Measurements from ENCODE around the gene HADHA.
"Not testable (repeated sequence)": the region's sequence is repeated elsewhere in the genome, so short reads cannot be mapped to it uniquely, and the experiment has no call there.

HADHA gene

GRCh38 chr2:26244309-26245230 lies at the start of gene HADHA, which contains the start of gene HADHB:
HADHA (minus strand) TSS chr2:26244632; CDS start chr2:26244596, 36 bp downstream.
HADHB (plus strand) TSS chr2:26244939; CDS start chr2:26254255, 9,316 bp downstream.
- DNase-seq, result peak; percentile 77

- no peak for DNase-seq
Measured at GRCh38 chr2:26292646-26293045, 48.2 kb upstream of the HADHA start.

- no peak for DNase-seq
Measured at GRCh38 chr2:26290001-26290400, 45.6 kb upstream of the HADHA start.

GRCh38 chr2:26285931-26286330 lies 41.5 kb upstream of the HADHA start:
- DNase-seq, result no peak

- no peak for DNase-seq
Measured at GRCh38 chr2:26284132-26284531, 39.7 kb upstream of the HADHA start.

- no peak for DNase-seq
Measured at GRCh38 chr2:26283606-26284005, 39.2 kb upstream of the HADHA start.

DNA sequence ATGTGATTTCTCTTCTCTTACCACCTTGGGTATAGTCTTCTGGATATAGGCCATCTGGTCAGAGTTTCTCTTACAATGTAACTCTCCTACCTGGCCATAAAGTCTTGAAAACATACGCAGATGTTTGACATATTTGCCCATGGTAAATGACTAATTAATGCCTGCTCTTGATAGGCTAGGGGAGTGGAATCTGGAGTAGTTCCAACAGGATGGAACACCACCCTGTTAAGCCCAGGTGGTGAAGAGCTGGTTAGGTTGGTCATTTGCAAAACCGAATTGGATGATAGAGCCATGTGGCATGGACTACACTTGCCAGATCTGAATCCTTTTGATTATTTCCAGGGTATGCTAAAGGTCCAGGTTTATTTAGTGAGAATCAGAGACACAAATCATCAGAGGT lies 36.8 kb upstream of the HADHA start:
- no peak for DNase-seq

DNA sequence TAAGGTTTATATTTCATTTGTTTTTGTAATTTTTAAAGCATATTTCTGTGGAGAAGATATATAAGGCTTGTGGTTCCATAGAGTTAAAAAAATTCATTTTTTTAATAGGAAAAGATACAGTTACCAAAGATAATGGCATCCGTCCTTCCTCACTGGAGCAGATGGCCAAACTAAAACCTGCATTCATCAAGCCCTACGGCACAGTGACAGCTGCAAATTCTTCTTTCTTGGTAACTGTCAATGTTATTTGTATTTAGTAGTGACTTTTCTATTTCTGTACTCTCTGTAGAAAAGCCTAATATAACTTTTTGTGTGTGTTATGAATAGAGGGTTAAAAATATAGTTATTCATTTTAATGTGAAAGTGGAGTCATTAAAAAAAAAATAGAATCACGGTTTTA lies 35.5 kb upstream of the HADHA start:
- no peak for DNase-seq

GRCh38 chr2:26276484-26277227 lies 32.2 kb upstream of the HADHA start:
- no peak for DNase-seq

DNA sequence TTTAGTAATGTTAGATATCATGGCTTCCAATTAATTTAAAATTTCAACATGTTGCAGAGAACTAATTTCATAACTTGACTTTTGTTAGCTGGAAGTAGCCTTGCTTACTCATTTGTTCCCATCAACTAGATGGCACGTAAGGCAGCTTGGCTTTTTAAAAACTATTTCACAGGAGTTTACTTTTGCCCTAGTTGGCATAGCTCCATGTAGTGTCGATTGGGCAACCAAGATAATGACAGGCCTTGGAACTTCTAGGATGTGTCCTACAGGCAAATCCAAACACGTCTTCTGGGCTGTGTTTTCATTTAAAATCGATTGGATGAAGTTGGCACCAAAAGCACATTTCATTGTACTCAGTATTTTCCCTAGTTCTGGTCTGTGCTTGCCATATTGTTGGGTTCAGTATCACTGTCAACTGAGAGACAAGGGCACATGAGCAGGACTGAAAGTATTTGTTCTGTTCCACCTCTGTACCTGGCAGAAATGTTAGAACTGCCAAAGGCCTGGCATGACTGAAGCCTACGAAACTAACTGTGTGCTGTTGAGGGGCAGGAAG lies 29.7 kb upstream of the HADHA start:
- DNase-seq, result no peak

- no peak for DNase-seq
Measured at GRCh38 chr2:26273501-26273900, 29.1 kb upstream of the HADHA start.

GRCh38 chr2:26270373-26270772 lies 25.9 kb upstream of the HADHA start:
- DNase-seq, result no peak

GRCh38 chr2:26269571-26270158 lies 25.2 kb upstream of the HADHA start:
- no peak for DNase-seq

DNA sequence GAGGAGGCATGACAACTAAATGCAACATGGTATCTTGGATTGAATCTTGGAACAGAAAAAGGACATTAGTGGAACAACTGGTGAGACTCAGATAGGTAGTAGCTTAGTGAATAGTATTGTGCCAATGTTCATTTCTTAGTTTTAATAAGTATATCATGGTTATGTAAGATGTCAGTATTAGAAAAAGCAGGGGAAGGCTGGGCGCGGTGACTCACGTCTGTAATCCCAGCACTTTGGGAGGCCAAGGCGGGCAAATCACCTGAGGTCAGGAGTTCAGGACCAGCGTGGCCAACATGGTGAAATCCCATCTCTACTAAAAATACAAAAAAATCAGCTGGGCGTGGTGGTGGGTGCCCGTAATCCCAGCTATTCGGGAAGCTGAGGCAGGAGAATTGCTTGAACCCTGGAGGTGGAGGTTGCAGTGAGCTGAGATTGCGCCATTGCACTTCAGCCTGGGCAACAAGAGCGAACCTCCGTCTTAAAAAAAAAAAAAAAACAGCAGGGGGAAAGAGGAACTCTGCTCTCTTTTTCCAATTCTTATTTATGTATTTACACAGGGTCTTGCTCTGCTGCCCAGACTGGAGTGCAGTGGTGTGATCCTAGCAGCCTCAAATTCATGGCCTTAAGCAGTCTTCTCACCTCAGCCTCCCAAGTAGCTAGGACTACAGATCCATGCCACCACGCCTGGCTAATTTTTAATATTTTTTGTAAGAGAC lies 24.4 kb upstream of the HADHA start:
- DNase-seq, result not testable (repeated sequence)

GRCh38 chr2:26268213-26268612 lies 23.8 kb upstream of the HADHA start:
- no peak for DNase-seq

DNA sequence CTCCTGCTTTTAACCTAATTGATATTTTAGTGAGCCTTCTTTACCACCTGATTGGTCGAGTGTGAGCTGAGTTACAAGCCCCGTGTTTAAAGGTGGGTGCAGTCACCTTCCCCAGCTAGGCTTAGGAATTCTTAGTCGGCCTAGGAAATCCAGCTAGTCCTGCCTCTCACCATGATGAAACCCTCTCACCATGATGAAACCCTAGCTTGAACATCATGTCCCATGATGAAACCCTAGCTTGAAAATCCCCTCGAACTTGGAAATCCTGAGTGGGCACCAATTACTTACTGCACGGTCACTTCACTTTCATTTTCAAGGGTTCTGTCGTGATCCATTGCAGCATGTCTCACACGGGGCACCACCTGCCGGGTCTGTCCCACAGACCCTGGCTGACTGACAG lies 14.4 kb upstream of the HADHA start:
- DNase-seq, result not testable (repeated sequence)

DNA sequence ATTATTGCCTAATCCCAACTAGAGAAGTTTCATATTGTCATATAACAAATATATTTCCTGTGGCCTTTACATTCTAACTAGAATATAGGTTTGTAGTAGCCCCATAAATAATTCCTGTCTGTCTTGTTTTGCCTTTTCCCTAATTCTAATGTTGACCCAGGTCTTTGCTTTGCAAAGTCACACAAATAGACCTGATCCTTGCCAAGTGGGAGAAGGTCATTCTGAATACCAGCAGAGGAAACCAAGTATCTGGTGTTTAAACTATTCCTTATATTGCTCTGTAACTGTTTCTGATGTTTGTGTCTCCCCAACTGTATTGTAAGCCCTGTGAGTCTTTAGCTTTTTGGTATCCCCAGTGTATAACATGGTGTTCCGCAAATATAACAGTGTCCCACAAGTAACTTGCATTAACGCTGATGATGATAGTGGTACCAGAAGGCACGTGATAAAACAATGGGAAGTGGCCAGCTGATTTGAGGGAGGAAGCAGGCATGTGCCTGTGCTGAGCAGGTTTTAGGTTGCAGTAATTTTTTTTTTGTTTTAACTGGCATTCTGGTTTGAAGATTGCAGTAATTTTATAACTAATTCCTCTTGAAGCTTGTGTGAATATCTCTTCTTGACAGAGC lies 11.4 kb upstream of the HADHA start:
- no peak for DNase-seq

DNA sequence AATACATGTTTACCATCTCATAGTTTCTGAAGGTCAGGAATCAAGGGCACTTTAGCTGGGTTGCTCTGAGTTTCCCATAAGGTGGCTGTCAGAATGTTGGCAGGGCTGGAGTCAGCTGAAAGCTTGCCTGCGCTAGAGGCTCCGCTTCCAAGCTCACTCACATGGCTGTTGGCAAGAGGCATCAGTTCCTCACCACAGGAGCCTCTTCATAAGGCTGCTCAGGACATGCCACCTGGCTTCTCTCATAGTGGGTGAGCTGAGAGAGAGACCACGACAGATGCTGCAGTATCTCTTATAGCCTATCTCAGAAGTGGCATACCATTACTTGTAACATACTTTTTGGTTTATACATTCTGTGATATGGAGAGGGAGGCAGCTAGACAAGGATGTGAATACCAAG lies 7.5 kb upstream of the HADHA start:
- DNase-seq, result no peak

DNA sequence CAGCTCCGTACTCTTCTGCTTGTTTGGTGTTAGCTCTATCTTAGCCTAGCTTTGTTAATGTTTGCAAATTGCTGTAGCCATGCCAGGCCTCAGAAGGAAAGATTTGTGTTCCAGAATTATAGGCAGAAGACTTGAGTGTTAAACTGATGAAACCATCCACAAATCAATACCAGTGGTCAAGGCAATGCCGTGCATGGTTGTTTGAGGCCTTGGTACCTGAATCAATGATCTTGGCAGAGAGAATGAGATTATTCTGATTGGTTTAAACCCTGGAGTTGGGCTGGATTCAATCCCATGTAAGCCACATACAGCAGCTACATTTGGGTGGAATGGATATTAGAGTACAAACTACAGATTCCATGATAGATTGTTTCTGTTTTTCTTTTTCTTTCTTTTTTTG lies 5.2 kb upstream of the HADHA start:
- DNase-seq, result no peak

DNA sequence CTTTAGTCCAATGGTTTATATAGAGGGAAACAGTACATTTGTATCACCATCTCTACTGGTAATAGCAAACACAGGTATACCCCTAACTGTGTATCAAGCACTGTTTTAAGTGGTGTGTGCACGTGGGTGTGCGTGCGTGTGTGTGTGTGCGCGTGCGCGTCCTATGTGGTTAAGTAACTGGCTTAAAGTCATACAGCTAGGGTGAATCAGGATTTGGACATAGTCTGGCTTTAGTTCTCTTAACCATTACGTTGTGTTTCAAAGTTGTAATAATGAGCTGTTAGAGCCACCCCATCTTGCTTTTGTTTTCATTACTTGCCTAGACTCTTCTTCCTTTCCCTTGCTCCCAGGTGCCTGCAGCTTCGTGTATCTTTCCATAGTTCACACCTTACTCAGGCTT lies 2.4 kb upstream of the HADHA start:
- DNase-seq, result no peak

- DNase-seq, result no peak
Measured at GRCh38 chr2:26245810-26246209, 1.4 kb upstream of the HADHA start.

DNA sequence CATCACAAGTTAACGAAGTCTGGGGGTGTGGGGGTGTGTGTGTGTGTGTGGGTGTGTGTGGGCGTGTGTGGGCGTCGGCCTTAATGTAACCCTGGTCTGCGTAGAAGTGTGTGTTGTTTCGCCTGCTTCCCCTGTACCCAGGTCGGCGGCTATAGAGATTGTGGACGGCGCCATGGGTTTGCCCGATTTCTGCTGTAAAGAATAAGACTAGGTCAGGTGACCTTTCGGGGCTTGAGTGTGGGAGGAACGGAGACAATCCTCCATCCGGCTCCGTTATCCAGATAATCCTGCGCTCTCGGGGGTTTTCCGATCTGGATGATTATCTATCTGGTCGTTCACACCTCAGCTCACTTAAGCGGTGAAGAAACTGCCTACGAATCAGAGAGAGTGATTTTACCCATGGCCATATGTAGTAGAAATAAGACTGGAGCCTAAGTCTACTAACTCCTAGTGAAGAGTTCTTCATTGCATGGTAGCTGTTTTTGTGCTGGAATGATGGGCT lies 850 bp upstream of the HADHA start:
- DNase-seq, result no peak

Measured in cortex of kidney (tissue), 1 donor.